Effector memory CD4-positive, alpha-beta T cell (primary cell): ENCODE measurements around the gene PPP2R2C.

Experiments
- DNase-seq, 3 donors: peaks; one replicate each; pipeline ENCODE4 v3.0.0-alpha.2; 2020
- H3K27ac ChIP-seq: 2 replicates; pipeline ENCODE4 v1.7.0; 2013; ENCODE audit warnings: mild to moderate bottlenecking, low read length, moderate library complexity; ENCODE audit not compliant: insufficient read depth, poor library complexity, severe bottlenecking
- H3K27me3 ChIP-seq: replicated peaks from 2 replicates; pipeline ENCODE4 v1.7.0; 2013; ENCODE audit warnings: mild to moderate bottlenecking, low read length; ENCODE audit not compliant: insufficient read depth, control insufficient read depth, poor library complexity, severe bottlenecking
- H3K36me3 ChIP-seq: 2 replicates; pipeline ENCODE4 v1.7.0; 2013; ENCODE audit warnings: mild to moderate bottlenecking, low read length, moderate library complexity; ENCODE audit not compliant: control insufficient read depth, insufficient read depth
- H3K4me1 ChIP-seq: 2 replicates; pipeline ENCODE4 v1.7.0; 2013; ENCODE audit warnings: low read length, mild to moderate bottlenecking; ENCODE audit not compliant: control insufficient read depth, insufficient read depth, poor library complexity, severe bottlenecking
- H3K4me3 ChIP-seq: 2 replicates; pipeline ENCODE4 v1.7.0; 2013; ENCODE audit warnings: low read length, low read depth, mild to moderate bottlenecking; ENCODE audit not compliant: insufficient read depth, poor library complexity, severe bottlenecking
- H3K9me3 ChIP-seq: 2 replicates; pipeline ENCODE4 v1.7.0; 2013; ENCODE audit warnings: mild to moderate bottlenecking, low read length, moderate library complexity; ENCODE audit not compliant: control insufficient read depth

The PPP2R2C gene

GRCh38 chr4:6418193-6418755, 54.1 kb downstream of the PPP2R2C start:
- H3K27me3 ChIP-seq = no peaks in the 10 kb centered on the region
- no peaks in the 10 kb centered on the region for H3K9me3 ChIP-seq
- no peak for DNase-seq
- no peak overlapping the region for H3K4me3 ChIP-seq
- no peak overlapping the region for H3K27ac ChIP-seq
- no peaks in the 10 kb centered on the region for H3K36me3 ChIP-seq
- no peaks in the 10 kb centered on the region for H3K4me1 ChIP-seq

GRCh38 chr4:6417516-6418050, 54.8 kb downstream of the PPP2R2C start:
- no peak for DNase-seq
- no peaks in the 10 kb centered on the region for H3K27me3 ChIP-seq
- no peaks in the 10 kb centered on the region for H3K36me3 ChIP-seq
- no peaks in the 10 kb centered on the region for H3K9me3 ChIP-seq
- no peak overlapping the region for H3K27ac ChIP-seq
- no peak overlapping the region for H3K4me3 ChIP-seq
- no peaks in the 10 kb centered on the region for H3K4me1 ChIP-seq

- DNase-seq = no peak
- Histone ChIP-seq H3K27ac (no peak overlapping the region), H3K27me3 (no peaks in the 10 kb centered on the region), H3K4me3 (no peak overlapping the region), H3K4me1 (no peaks in the 10 kb centered on the region), H3K9me3 (no peaks in the 10 kb centered on the region), H3K36me3 (no peaks in the 10 kb centered on the region)
Measured at GRCh38 chr4:6416518-6417286, 55.7 kb downstream of the PPP2R2C start.

- Histone ChIP-seq H3K27ac (no peak overlapping the region), H3K9me3 (no peaks in the 10 kb centered on the region), H3K36me3 (no peaks in the 10 kb centered on the region), H3K4me3 (no peak overlapping the region), H3K4me1 (no peaks in the 10 kb centered on the region), H3K27me3 (no peaks in the 10 kb centered on the region)
- DNase-seq = no peak
Measured at GRCh38 chr4:6415031-6415705, 57.2 kb downstream of the PPP2R2C start.

GRCh38 chr4:6414578-6414977, 57.8 kb downstream of the PPP2R2C start:
- Histone ChIP-seq H3K27ac (no peak overlapping the region), H3K27me3 (no peaks in the 10 kb centered on the region), H3K4me3 (no peak overlapping the region), H3K9me3 (no peaks in the 10 kb centered on the region), H3K4me1 (no peaks in the 10 kb centered on the region), H3K36me3 (no peaks in the 10 kb centered on the region)
- no peak for DNase-seq

GRCh38 chr4:6410664-6411063, 61.8 kb downstream of the PPP2R2C start:
- no peak for DNase-seq
- no peaks in the 10 kb centered on the region for H3K9me3 ChIP-seq
- no peaks in the 10 kb centered on the region for H3K4me1 ChIP-seq
- no peaks in the 10 kb centered on the region for H3K27me3 ChIP-seq
- H3K27ac ChIP-seq = no peak overlapping the region
- no peak overlapping the region for H3K4me3 ChIP-seq
- H3K36me3 ChIP-seq = no peaks in the 10 kb centered on the region

- H3K27ac ChIP-seq = no peak overlapping the region
- H3K36me3 ChIP-seq = no peaks in the 10 kb centered on the region
Measured at GRCh38 chr4:6410068-6410467, 62.3 kb downstream of the PPP2R2C start.

GRCh38 chr4:6409381-6409780, 63.0 kb downstream of the PPP2R2C start:
- DNase-seq = no peak
- Histone ChIP-seq H3K9me3 (no peaks in the 10 kb centered on the region), H3K4me3 (no peak overlapping the region), H3K27me3 (peaks cover 6% of the 10 kb centered on the region), H3K36me3 (no peaks in the 10 kb centered on the region), H3K27ac (no peak overlapping the region), H3K4me1 (no peaks in the 10 kb centered on the region)

More at GRCh38 chr4:6410068-6410467, 62.3 kb downstream of the PPP2R2C start:
- no peak for DNase-seq
- Histone ChIP-seq H3K4me3 (no peak overlapping the region), H3K9me3 (no peaks in the 10 kb centered on the region), H3K4me1 (no peaks in the 10 kb centered on the region), H3K27me3 (no peaks in the 10 kb centered on the region)

GRCh38 chr4:6408263-6408662, 64.2 kb downstream of the PPP2R2C start:
- DNase-seq = no peak
- Histone ChIP-seq H3K4me1 (no peaks in the 10 kb centered on the region), H3K9me3 (no peaks in the 10 kb centered on the region), H3K4me3 (no peak overlapping the region), H3K36me3 (no peaks in the 10 kb centered on the region), H3K27ac (no peak overlapping the region), H3K27me3 (peaks cover 12% of the 10 kb centered on the region)

- H3K9me3 ChIP-seq = no peaks in the 10 kb centered on the region
- no peaks in the 10 kb centered on the region for H3K36me3 ChIP-seq
- no peak overlapping the region for H3K4me3 ChIP-seq
- DNase-seq = no peak
- H3K27ac ChIP-seq = no peak overlapping the region
- H3K4me1 ChIP-seq = no peaks in the 10 kb centered on the region
- peaks cover 12% of the 10 kb centered on the region for H3K27me3 ChIP-seq
Measured at GRCh38 chr4:6405397-6405706, 67.1 kb downstream of the PPP2R2C start.
